Dedifferentiated amniotic fluid mesenchymal stem cell (primary cell): Measurements from ENCODE around the gene ACSM6.

Experiments
- DNase-seq: peaks from one replicate; pipeline ENCODE4 v3.0.0-alpha.2; 2016; ENCODE audit errors: extremely low spot score

The ACSM6 gene

GRCh38 chr10:95245425-95246055, 51.5 kb downstream of the ACSM6 start:
- no peak for DNase-seq

DNA sequence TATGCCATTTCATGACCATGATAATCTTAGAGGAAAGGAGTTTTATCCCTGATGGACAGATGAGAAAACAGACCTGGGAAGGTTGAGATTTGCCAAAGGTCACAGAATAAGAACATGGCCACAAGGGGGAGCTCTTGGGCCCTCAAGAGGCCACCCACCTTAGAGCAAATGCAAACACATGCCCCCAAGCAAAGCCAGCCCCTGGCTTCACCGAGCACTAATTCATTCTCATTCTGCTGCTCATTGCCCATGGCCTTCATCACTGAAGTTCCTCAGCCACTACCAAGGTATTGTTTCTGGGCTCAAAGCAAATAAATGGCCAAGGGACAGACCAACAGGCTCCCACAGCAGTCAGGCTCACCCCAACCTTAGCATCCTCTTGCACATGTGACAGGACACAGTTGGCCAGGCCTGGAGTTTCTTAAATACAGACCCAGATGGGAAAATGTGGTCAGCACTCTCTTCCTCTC, 52.6 kb downstream of the ACSM6 start:
- peak; percentile 51 for DNase-seq

GRCh38 chr10:95247200-95247880, 53.3 kb downstream of the ACSM6 start:
- DNase-seq, result peak; percentile 76

DNA sequence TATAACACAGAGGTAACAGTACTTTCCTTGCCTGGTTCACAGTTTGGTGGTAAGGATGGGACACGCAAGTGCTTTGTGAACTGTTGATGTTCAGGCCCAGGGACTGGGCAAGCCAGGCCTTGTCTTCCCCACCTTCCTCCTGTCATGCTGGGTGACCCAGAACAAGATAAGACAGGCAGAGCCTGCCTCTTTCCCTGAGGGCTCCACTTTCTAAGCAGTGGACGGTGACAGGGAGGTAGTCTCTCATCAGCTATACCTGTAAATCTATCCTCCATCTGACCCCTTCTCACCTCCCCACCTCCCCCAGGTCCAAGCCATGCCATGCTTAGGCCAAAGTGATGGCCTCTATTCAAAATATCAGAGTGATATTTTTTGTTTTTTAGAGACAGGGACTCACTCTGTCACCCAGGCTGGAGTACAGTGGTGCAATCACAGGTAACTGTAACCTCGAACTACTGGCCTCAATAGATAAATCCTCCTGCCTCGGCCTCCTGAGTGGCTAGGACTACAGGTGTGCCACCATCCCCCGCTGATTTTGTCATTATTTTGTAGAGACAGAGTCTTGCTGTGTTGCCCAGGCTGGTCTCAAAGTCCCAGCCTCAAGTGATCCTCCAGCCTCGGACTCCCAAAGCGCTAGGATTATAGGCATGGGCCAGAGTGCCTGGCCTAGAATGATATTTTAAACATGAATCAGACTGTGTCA, 54.0 kb downstream of the ACSM6 start:
- no peak for DNase-seq

DNA sequence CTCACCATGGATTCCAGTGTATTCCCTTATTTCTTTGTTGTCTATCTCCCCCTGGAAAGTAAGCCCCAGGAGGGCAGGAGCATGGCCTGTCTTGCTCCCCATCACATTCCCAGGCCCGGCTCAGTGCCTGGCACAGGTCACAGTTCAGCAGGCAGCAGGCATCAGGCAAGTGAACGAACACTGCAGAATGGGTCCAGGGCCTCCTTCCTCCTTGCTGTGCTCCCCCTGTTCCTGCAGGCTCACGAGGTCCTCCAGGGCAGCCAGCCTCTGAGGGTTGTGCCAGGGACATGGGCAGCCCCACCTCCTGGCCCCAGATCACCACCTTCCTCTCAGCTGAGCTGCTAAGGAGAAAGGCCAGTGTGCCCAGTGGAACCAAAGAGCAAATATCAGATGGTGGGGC, 55.0 kb downstream of the ACSM6 start:
- no peak for DNase-seq

GRCh38 chr10:95249467-95249866, 55.4 kb downstream of the ACSM6 start:
- no peak for DNase-seq

DNA sequence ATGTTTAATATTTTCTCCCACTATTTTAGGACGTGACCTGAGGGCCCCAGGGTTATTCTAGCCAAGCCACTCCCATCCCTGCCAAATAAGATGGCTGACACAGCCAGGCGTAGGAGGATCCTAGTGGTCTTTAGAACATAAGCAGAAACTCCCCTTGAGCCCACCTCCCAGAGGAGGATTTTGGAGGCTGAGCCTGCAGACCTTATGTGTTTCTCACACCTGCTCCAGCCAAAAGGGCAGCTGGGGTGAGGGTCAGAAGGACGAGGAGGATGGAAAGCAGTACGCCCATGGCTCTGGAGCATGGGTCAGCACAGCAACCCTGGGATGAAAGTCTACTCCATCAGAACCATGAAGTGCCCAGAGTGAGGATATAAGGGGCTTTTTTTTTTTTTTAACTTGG, 56.8 kb downstream of the ACSM6 start:
- no peak for DNase-seq

GRCh38 chr10:95253007-95253406, 59.0 kb downstream of the ACSM6 start:
- DNase-seq, result no peak

- no peak for DNase-seq
Observed at GRCh38 chr10:95253686-95254085, 59.6 kb downstream of the ACSM6 start.

GRCh38 chr10:95254629-95255028, 60.6 kb downstream of the ACSM6 start:
- DNase-seq, result no peak

DNA sequence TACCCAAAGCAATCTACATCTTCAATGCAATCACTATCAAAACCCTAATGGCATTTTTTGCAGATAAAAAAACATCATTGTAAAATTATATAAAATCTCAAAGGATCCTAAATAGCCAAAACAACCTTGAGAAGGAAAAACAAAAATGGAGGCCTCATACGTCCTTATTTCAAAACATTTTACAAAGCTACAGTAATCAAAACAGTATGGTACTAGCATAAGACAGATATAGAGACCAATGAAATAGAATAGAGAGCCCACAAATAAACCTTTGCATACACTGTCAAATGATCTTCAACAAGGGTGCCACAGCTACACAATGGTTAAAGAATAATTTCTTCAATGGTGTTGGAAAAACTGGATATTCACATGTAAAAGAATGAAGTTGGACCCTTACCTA, 62.2 kb downstream of the ACSM6 start:
- DNase-seq, result no peak

GRCh38 chr10:95257849-95258248, 63.8 kb downstream of the ACSM6 start:
- DNase-seq, result no peak

DNA sequence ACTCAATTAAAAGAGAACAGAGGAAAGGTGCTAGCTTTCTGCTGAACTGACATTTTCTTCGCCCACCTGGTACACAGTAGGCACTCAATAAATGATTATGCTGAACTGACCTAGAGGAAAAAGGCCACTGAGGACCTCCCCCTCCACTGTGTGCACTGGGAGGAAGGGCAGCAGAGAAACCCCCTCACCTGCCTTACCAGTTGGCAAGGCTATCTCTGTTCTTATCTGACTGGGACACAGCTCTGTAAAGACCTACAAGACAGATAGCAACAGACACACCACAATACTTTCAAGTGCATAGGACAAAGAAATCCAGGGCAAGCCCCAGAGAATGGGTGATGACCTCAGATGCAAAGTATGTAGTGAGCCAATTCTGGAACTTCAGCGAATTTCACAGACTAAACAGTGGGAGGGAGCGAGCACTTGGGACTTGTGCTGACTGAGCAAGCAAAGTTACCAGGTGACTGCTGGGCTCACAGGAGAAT, 66.4 kb downstream of the ACSM6 start:
- DNase-seq, result peak; percentile 76

DNA sequence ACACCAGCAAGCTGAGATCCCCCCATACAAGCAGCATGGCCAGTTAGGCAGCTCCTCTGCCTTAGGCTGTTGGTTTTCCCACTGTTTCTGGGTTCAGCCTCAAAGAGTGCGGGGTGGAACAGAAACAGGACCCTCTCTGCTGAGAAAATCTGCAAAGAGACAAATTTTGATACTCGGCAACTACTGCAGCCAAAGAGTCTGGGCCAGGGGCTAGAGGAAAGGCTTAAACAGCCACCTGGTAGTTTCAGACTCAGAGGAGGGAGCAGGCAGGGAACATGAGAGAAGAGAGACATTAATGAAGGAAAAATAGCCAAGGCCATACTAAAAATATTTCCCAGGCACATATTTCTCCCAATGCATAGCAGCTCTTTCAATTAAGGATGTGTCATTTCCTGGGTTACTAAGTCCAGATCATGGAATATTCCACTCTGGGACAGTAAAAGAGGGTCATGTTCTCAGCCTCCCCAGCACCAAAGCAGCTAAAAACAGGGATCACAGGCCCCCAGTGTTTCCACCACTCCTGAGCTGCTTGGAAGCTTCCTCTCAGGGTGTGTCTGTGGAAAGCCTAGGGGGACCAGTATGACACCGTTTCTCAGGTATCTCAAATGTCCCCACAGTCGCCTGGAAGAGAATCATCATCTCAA, 67.0 kb downstream of the ACSM6 start:
- peak; percentile 26 for DNase-seq

DNA sequence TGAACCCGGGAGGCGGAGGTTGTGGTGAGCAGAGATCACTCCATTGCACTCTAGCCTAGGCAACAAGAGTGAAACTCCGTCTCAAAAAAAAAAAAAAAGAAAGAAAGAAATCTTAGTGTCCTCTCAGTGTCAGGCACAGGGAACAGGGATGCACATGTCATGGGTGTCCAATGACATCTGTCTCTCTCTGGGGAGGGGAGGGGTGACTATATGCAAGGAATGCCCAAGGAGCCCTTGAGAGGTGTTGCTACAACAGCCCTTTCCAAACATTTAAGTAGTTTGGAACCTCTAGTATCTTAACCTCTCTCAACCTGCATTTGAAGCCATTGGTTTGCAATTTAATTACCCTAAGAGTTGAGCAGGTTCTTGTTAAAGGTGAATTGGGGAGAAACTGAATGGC, 67.9 kb downstream of the ACSM6 start:
- no peak for DNase-seq

GRCh38 chr10:95262763-95263518, 68.9 kb downstream of the ACSM6 start:
- DNase-seq, result no peak

GRCh38 chr10:95263864-95264226, 69.8 kb downstream of the ACSM6 start:
- no peak for DNase-seq

- no peak for DNase-seq
Observed at GRCh38 chr10:95264227-95265051, 70.4 kb downstream of the ACSM6 start.

DNA sequence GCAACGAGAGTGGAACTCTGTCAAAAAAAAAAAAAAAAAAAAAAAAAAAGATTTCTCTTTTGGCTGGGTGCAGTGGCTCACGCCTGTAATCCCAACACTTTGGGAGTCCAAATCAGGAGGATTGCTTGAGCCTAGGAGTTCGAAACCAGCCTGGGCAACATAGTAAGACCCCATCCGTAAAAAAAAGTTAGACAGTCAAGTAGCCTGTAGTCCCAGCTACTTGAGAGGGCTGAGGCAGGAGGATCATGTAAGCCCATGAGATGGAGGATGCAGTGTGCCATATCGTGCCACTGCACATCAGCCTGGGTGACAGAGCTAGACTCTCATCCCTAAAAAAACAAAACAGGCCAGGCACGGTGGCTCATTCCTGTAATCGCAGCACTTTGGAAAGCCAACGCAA, 71.5 kb downstream of the ACSM6 start:
- no peak for DNase-seq

DNA sequence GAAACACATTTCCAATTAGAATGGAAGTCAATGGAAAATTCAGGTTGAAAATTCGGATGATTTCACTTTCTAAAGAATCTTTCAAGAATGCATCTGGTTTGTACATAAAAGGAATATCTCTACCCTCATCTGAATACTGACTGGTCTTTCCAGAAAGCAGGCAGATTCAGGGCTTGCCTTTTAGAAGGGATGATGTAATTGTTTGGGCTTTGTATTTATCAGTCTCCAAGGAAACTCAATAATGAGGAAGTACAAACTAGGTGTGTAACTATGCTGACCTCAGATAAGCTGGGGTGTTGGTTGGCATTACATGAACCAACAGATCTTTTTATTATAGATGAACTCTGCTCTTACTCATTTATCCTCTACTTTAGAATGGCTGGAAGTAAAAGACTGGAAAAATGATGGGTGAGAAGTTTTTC, 72.6 kb downstream of the ACSM6 start:
- DNase-seq, result peak; percentile 86

GRCh38 chr10:95267251-95267650, 73.2 kb downstream of the ACSM6 start:
- no peak for DNase-seq
